Muscle layer of colon (tissue), 2 donors: Measurements from ENCODE around the gene THAP11.

Source experiments
- H3K27ac ChIP-seq: one replicate; pipeline ENCODE4 v1.7.0; 2013; ENCODE audit warnings: low read depth, mild to moderate bottlenecking, low read length, moderate library complexity
- H3K27me3 ChIP-seq, 2 donors: one replicate each; pipeline ENCODE4 v1.7.0; 2013; ENCODE audit warnings: low read length in 2 of 2, mild to moderate bottlenecking in 2 of 2; ENCODE audit not compliant: insufficient read depth in 2 of 2, control insufficient read depth in 1 of 2
- H3K36me3 ChIP-seq: one replicate; pipeline ENCODE4 v1.7.0; 2013; ENCODE audit warnings: mild to moderate bottlenecking, low read length; ENCODE audit not compliant: insufficient read depth
- H3K4me1 ChIP-seq: one replicate; pipeline ENCODE4 v1.7.0; 2013; ENCODE audit warnings: mild to moderate bottlenecking, low read length; ENCODE audit not compliant: insufficient read depth
- H3K4me3 ChIP-seq, 2 donors: one replicate each; pipeline ENCODE4 v1.7.0; 2013; ENCODE audit warnings: low read length in 2 of 2, low read depth in 1 of 2, mild to moderate bottlenecking in 1 of 2, moderate library complexity in 1 of 2
- H3K9ac ChIP-seq: one replicate; pipeline ENCODE4 v1.7.0; 2013; ENCODE audit warnings: low read length
- H3K9me3 ChIP-seq: one replicate; pipeline ENCODE4 v1.7.0; 2013; ENCODE audit warnings: mild to moderate bottlenecking, low read length
- donor health status: abdominal sarcoma.
- donor health status: Adenocarcinoma of cecum.

Gene THAP11

GRCh38 chr16:67880584-67880983 lies 38.5 kb downstream of the THAP11 start:
- Histone ChIP-seq H3K27ac (no peak overlapping the region), H3K4me3 (no peak overlapping the region), H3K36me3 (peaks cover 79% of the 10 kb centered on the region), H3K4me1 (peaks cover 6% of the 10 kb centered on the region), H3K27me3 (no peaks in the 10 kb centered on the region), H3K9me3 (no peaks in the 10 kb centered on the region), H3K9ac (no peak overlapping the region)

- H3K36me3 ChIP-seq, result peaks cover 73% of the 10 kb centered on the region
Measured at GRCh38 chr16:67881621-67882161, 39.6 kb downstream of the THAP11 start.

GRCh38 chr16:67882374-67883145 lies 40.4 kb downstream of the THAP11 start:
- Histone ChIP-seq H3K9me3 (no peaks in the 10 kb centered on the region), H3K4me1 (peaks cover 4% of the 10 kb centered on the region), H3K27ac (no peak overlapping the region), H3K4me3 (no peak overlapping the region), H3K9ac (no peak overlapping the region), H3K36me3 (peaks cover 64% of the 10 kb centered on the region), H3K27me3 (no peaks in the 10 kb centered on the region)

More at GRCh38 chr16:67881621-67882161, 39.6 kb downstream of the THAP11 start:
- Histone ChIP-seq H3K4me1 (peaks cover 4% of the 10 kb centered on the region), H3K4me3 (no peak overlapping the region), H3K9ac (no peak overlapping the region), H3K27me3 (no peaks in the 10 kb centered on the region), H3K27ac (no peak overlapping the region), H3K9me3 (no peaks in the 10 kb centered on the region)

GRCh38 chr16:67883146-67883871 lies 41.2 kb downstream of the THAP11 start:
- Histone ChIP-seq H3K9me3 (no peaks in the 10 kb centered on the region), H3K4me3 (no peak overlapping the region), H3K27me3 (no peaks in the 10 kb centered on the region), H3K27ac (no peak overlapping the region), H3K9ac (no peak overlapping the region), H3K36me3 (peaks cover 57% of the 10 kb centered on the region), H3K4me1 (peaks cover 4% of the 10 kb centered on the region)

- peaks cover 51% of the 10 kb centered on the region for H3K36me3 ChIP-seq
- H3K4me1 ChIP-seq, result peaks cover 4% of the 10 kb centered on the region
- H3K27me3 ChIP-seq, result no peaks in the 10 kb centered on the region
- no peak overlapping the region for H3K9ac ChIP-seq
- no peaks in the 10 kb centered on the region for H3K9me3 ChIP-seq
- no peak overlapping the region for H3K27ac ChIP-seq
- H3K4me3 ChIP-seq, result no peak overlapping the region
Measured at GRCh38 chr16:67883872-67884261, 41.7 kb downstream of the THAP11 start.

- Histone ChIP-seq H3K9me3 (no peaks in the 10 kb centered on the region), H3K27me3 (no peaks in the 10 kb centered on the region), H3K9ac (no peak within 1 kb of the TSS), H3K36me3 (peaks cover 43% of the 10 kb centered on the region), H3K4me1 (peaks cover 4% of the 10 kb centered on the region), H3K27ac (no peak within 1 kb of the TSS), H3K4me3 (no peak within 1 kb of the TSS)
Measured at GRCh38 chr16:67884684-67885083, 42.6 kb downstream of the THAP11 start, which contains the start of gene NRN1L. NRN1L (plus strand) TSS chr16:67884885; CDS start chr16:67884904, 19 bp downstream.

- H3K9me3 ChIP-seq, result no peaks in the 10 kb centered on the region
- H3K27me3 ChIP-seq, result no peaks in the 10 kb centered on the region
- no peak overlapping the region for H3K4me3 ChIP-seq
- H3K36me3 ChIP-seq, result peaks cover 34% of the 10 kb centered on the region
- H3K9ac ChIP-seq, result no peak overlapping the region
- H3K27ac ChIP-seq, result no peak overlapping the region
- peaks cover 4% of the 10 kb centered on the region for H3K4me1 ChIP-seq
Measured at GRCh38 chr16:67885545-67885944, 43.4 kb downstream of the THAP11 start.

- Histone ChIP-seq H3K4me3 (no peak overlapping the region), H3K9me3 (no peaks in the 10 kb centered on the region), H3K9ac (no peak overlapping the region), H3K36me3 (peaks cover 30% of the 10 kb centered on the region), H3K27ac (no peak overlapping the region), H3K4me1 (peaks cover 4% of the 10 kb centered on the region), H3K27me3 (no peaks in the 10 kb centered on the region)
Measured at GRCh38 chr16:67885976-67886375, 43.9 kb downstream of the THAP11 start.

- Histone ChIP-seq H3K4me3 (no peak overlapping the region), H3K36me3 (peaks cover 26% of the 10 kb centered on the region), H3K4me1 (peaks cover 4% of the 10 kb centered on the region), H3K9me3 (no peaks in the 10 kb centered on the region), H3K27me3 (no peaks in the 10 kb centered on the region), H3K27ac (no peak overlapping the region), H3K9ac (no peak overlapping the region)
Measured at GRCh38 chr16:67886387-67886786, 44.3 kb downstream of the THAP11 start.

- no peaks in the 10 kb centered on the region for H3K9me3 ChIP-seq
- H3K9ac ChIP-seq, result no peak overlapping the region
- H3K4me3 ChIP-seq, result no peak overlapping the region
- H3K27ac ChIP-seq, result no peak overlapping the region
- H3K4me1 ChIP-seq, result peaks cover 4% of the 10 kb centered on the region
- H3K27me3 ChIP-seq, result no peaks in the 10 kb centered on the region
- H3K36me3 ChIP-seq, result peaks cover 6% of the 10 kb centered on the region
Measured at GRCh38 chr16:67888331-67888730, 46.2 kb downstream of the THAP11 start.

GRCh38 chr16:67892375-67892774 lies 50.3 kb downstream of the THAP11 start:
- Histone ChIP-seq H3K9ac (peak overlapping the region; percentile 57), H3K4me3 (peak overlapping the region in 1 of 2 donors; percentile 63), H3K36me3 (no peaks in the 10 kb centered on the region), H3K27ac (peak overlapping the region; percentile 63), H3K27me3 (no peaks in the 10 kb centered on the region), H3K9me3 (no peaks in the 10 kb centered on the region), H3K4me1 (peaks cover 20% of the 10 kb centered on the region)
